SK-N-SH treated with all-trans-retinoic acid at 6 μM for 48 hours (cell line): ENCODE measurements around the gene NFIB.

Experiments used
- ATAC-seq: fragments of 200-7000 bp; cut with Tn5 transposase; 3 replicates; pipeline ENCODE4 v1.9.1; 2020; ENCODE audit warnings: mild to moderate bottlenecking, moderate library complexity
- BACH2 ChIP-seq: fragments of 250-450 bp; sonication (Bioruptor Pico); IDR thresholded peaks from 2 replicates; pipeline ENCODE4 v1.9.0; 2021; ENCODE audit warnings: mild to moderate bottlenecking, borderline replicate concordance
- CSDC2 ChIP-seq: fragments of 250-450 bp; sonication (Bioruptor Pico); IDR thresholded peaks from 2 replicates; pipeline ENCODE4 v1.5.0; 2020; ENCODE audit warnings: mild to moderate bottlenecking, moderate library complexity
- CSRNP3 ChIP-seq: fragments of 250-450 bp; sonication (Bioruptor Pico); IDR thresholded peaks from 2 replicates; pipeline ENCODE4 v1.5.1; 2021; ENCODE audit warnings: mild to moderate bottlenecking, moderate library complexity
- ESRRG ChIP-seq: fragments of 250-450 bp; sonication (Bioruptor Pico); IDR thresholded peaks from 2 replicates; pipeline ENCODE4 v1.6.1; 2021; ENCODE audit warnings: mild to moderate bottlenecking
- GLIS3 ChIP-seq: fragments of 250-450 bp; sonication (Bioruptor Pico); IDR thresholded peaks from 2 replicates; pipeline ENCODE4 v1.5.0; 2020; ENCODE audit warnings: mild to moderate bottlenecking, moderate library complexity
- ISL1 ChIP-seq: fragments of 250-450 bp; sonication (Bioruptor Pico); IDR thresholded peaks from 2 replicates; pipeline ENCODE4 v2.1.2; 2022; ENCODE audit warnings: mild to moderate bottlenecking, moderate library complexity
- OSR1 ChIP-seq: fragments of 250-450 bp; sonication (Bioruptor Pico); IDR thresholded peaks from 2 replicates; pipeline ENCODE4 v1.8.0; 2022; ENCODE audit warnings: moderate library complexity, mild to moderate bottlenecking, inconsistent platforms
- PATZ1 ChIP-seq: fragments of 250-450 bp; sonication (Bioruptor Pico); IDR thresholded peaks from 2 replicates; pipeline ENCODE4 v1.8.0; 2020; ENCODE audit warnings: mild to moderate bottlenecking, moderate library complexity, borderline replicate concordance
- POU6F1 ChIP-seq: fragments of 250-450 bp; sonication (Bioruptor Pico); IDR thresholded peaks from 2 replicates; pipeline ENCODE4 v1.8.0; 2021; ENCODE audit warnings: low read depth, mild to moderate bottlenecking, moderate library complexity, borderline replicate concordance
- PPARA ChIP-seq: fragments of 250-450 bp; sonication (Bioruptor Pico); IDR thresholded peaks from 2 replicates; pipeline ENCODE4 v1.5.0; 2020; ENCODE audit warnings: mild to moderate bottlenecking, borderline replicate concordance
- RARB ChIP-seq: fragments of 250-450 bp; sonication (Bioruptor Pico); IDR thresholded peaks from 2 replicates; pipeline ENCODE4 v1.8.0; 2021; ENCODE audit warnings: mild to moderate bottlenecking, moderate library complexity
- SNAI2 ChIP-seq: fragments of 250-450 bp; sonication (Bioruptor Pico); IDR thresholded peaks from 2 replicates; pipeline ENCODE4 v1.5.0; 2020; ENCODE audit warnings: mild to moderate bottlenecking, moderate library complexity
- TCF4 ChIP-seq: fragments of 250-450 bp; sonication (Bioruptor Pico); IDR thresholded peaks from 2 replicates; pipeline ENCODE4 v1.8.0; 2021; ENCODE audit warnings: mild to moderate bottlenecking, moderate library complexity, borderline replicate concordance
- TOX ChIP-seq: fragments of 250-450 bp; sonication (Bioruptor Pico); IDR thresholded peaks from 2 replicates; pipeline ENCODE4 v1.8.0; 2021; ENCODE audit warnings: mild to moderate bottlenecking, moderate library complexity, borderline replicate concordance
- TSHZ2 ChIP-seq: fragments of 250-450 bp; sonication (Bioruptor Pico); IDR thresholded peaks from 2 replicates; pipeline ENCODE4 v1.5.0; 2020; ENCODE audit warnings: mild to moderate bottlenecking, moderate library complexity
- ZC3H10 ChIP-seq: fragments of 250-450 bp; sonication (Bioruptor Pico); IDR thresholded peaks from 2 replicates; pipeline ENCODE4 v1.5.1; 2021; ENCODE audit warnings: mild to moderate bottlenecking, moderate library complexity
- ZFP3 ChIP-seq: fragments of 250-450 bp; sonication (Bioruptor Pico); IDR thresholded peaks from 2 replicates; pipeline ENCODE4 v1.5.0; 2020; ENCODE audit warnings: mild to moderate bottlenecking, moderate library complexity
- ZFP30 ChIP-seq: fragments of 450-650 bp; formaldehyde crosslinking; IDR thresholded peaks from 2 replicates; pipeline ENCODE4 v1.5.0; 2022; ENCODE audit warnings: mild to moderate bottlenecking, moderate library complexity
- ZNF565 ChIP-seq: fragments of 450-650 bp; formaldehyde crosslinking; conservative IDR thresholded peaks from 2 replicates; pipeline ENCODE4 v1.5.0; 2020; ENCODE audit warnings: low read depth, mild to moderate bottlenecking, moderate library complexity
- ZNF70 ChIP-seq: fragments of 450-650 bp; formaldehyde crosslinking; IDR thresholded peaks from 2 replicates; pipeline ENCODE4 v1.5.0; 2020; ENCODE audit warnings: mild to moderate bottlenecking, moderate library complexity
- ZNF8 ChIP-seq: fragments of 450-650 bp; formaldehyde crosslinking; IDR thresholded peaks from 2 replicates; pipeline ENCODE4 v1.5.0; 2020; ENCODE audit warnings: mild to moderate bottlenecking, moderate library complexity

Gene NFIB

GRCh38 chr9:14354201-14354600 is 40.3 kb upstream of the NFIB start (continued):
- TF ChIP-seq CSRNP3 (CRISPR knock-in tag) = no peak
- no peak for TF ChIP-seq TOX
- no peak for TF ChIP-seq CSDC2
- TF ChIP-seq ZNF8 (CRISPR knock-in tag) = no peak
- no peak for TF ChIP-seq OSR1 (CRISPR knock-in tag)

- TF ChIP-seq ISL1 (CRISPR knock-in tag) (no peak), CSDC2 (no peak), ESRRG (CRISPR knock-in tag) (no peak), ZNF565 (CRISPR knock-in tag) (no peak), RARB (no peak), BACH2 (CRISPR knock-in tag) (no peak), SNAI2 (CRISPR knock-in tag) (no peak), ZNF8 (CRISPR knock-in tag) (no peak), ZFP3 (no peak), TCF4 (CRISPR knock-in tag) (no peak), TOX (no peak)
- peak; percentile 98 for ATAC-seq
These were observed 39.5 kb upstream of the NFIB start for GRCh38 chr9:14353222-14354056.

GRCh38 chr9:14352503-14352902 is 38.6 kb upstream of the NFIB start:
- no peak for TF ChIP-seq RARB
- no peak for TF ChIP-seq CSRNP3 (CRISPR knock-in tag)
- TF ChIP-seq, all 23 proteins: peak for 0
- ATAC-seq = no peak

- ATAC-seq = no peak
These were observed 37.4 kb upstream of the NFIB start for GRCh38 chr9:14351221-14351836.

More at GRCh38 chr9:14351221-14351836, 37.4 kb upstream of the NFIB start:
- no peak for TF ChIP-seq OSR1 (CRISPR knock-in tag)
- TF ChIP-seq ESRRG (CRISPR knock-in tag) = no peak
- TF ChIP-seq ISL1 (CRISPR knock-in tag) = no peak
- no peak for TF ChIP-seq BACH2 (CRISPR knock-in tag)
- TF ChIP-seq TCF4 (CRISPR knock-in tag) = no peak
- TF ChIP-seq ZNF8 (CRISPR knock-in tag) = no peak
- no peak for TF ChIP-seq CSDC2
- no peak for TF ChIP-seq ZNF565 (CRISPR knock-in tag)
- TF ChIP-seq ZNF70 = no peak
- no peak for TF ChIP-seq PATZ1
- no peak for TF ChIP-seq CSRNP3 (CRISPR knock-in tag)
- no peak for TF ChIP-seq ZC3H10
- TF ChIP-seq GLIS3 (CRISPR knock-in tag) = no peak
- TF ChIP-seq ZFP30 (CRISPR knock-in tag) = no peak
- TF ChIP-seq POU6F1 (CRISPR knock-in tag) = no peak
- no peak for TF ChIP-seq TSHZ2 (CRISPR knock-in tag)
- TF ChIP-seq PPARA (CRISPR knock-in tag) = no peak
